Caco-2 (cell line): ENCODE data around the gene ADAM12. TPM values are rescaled to one million over a fixed set of nuclear protein-coding genes. Genes with fewer than 3 reads are reported as not detected.

ENCODE experiments used
- BruUV-seq: library from RNA; stranded (reverse); fragments of 400-500 nt; replicated peaks from 2 replicates; lab custom pipeline; 2021; lab: Mats Ljungman, UMichigan
- CTCF ChIA-PET: fragments of 300-600 bp; sonication (Branson Sonifier 250); formaldehyde crosslinking; loops from one replicate; lab custom pipeline; 2022; ENCODE audit warnings: antibody characterized with exemption; lab: Charles Lee
- POLR2A ChIA-PET: fragments of 300-600 bp; sonication (Branson Sonifier 250); formaldehyde crosslinking; loops from one replicate; lab custom pipeline; 2022; ENCODE audit warnings: antibody characterized with exemption; lab: Charles Lee
- DNase-seq, 2 experiments: peaks; one replicate each; pipeline versions ENCODE4 v3.0.0 to v3.0.0-alpha.2; 2020 to 2022
- H3K27me3 ChIP-seq: replicated peaks from 2 replicates; pipeline ENCODE4 v1.6.0; 2011; ENCODE audit warnings: low read length; ENCODE audit not compliant: control insufficient read depth, insufficient read depth
- H3K36me3 ChIP-seq: 2 replicates; pipeline ENCODE4 v1.5.1; 2011; ENCODE audit warnings: low read length; ENCODE audit not compliant: control insufficient read depth, insufficient read depth
- H3K4me1 ChIP-seq: fragments of 250-450 bp; sonication (Bioruptor Pico); 2 replicates; pipeline ENCODE4 v1.5.1; 2020; ENCODE audit warnings: mild to moderate bottlenecking
- H3K4me3 ChIP-seq: 2 replicates; pipeline ENCODE4 v1.5.1; 2011; ENCODE audit warnings: low read depth, mild to moderate bottlenecking, control low read depth, low read length
- H3K9me3 ChIP-seq: fragments of 250-450 bp; sonication (Bioruptor Pico); 2 replicates; pipeline ENCODE4 v1.5.1; 2020; ENCODE audit warnings: mild to moderate bottlenecking, moderate library complexity
- H3K27ac Mint-ChIP-seq: one replicate; pipeline ENCODE4 v1.8.0; 2022; ENCODE audit warnings: mixed read lengths; ENCODE audit not compliant: unreplicated experiment
- H3K27me3 Mint-ChIP-seq: one replicate; pipeline ENCODE4 v1.8.0; 2022; ENCODE audit warnings: mixed read lengths; ENCODE audit not compliant: insufficient read depth, unreplicated experiment
- H3K36me3 Mint-ChIP-seq: one replicate; pipeline ENCODE4 v1.8.0; 2022; ENCODE audit warnings: mild to moderate bottlenecking, mixed read lengths; ENCODE audit not compliant: insufficient read depth, unreplicated experiment
- H3K4me1 Mint-ChIP-seq: one replicate; pipeline ENCODE4 v1.8.0; 2022; ENCODE audit warnings: low read depth, mixed read lengths; ENCODE audit not compliant: unreplicated experiment
- H3K4me3 Mint-ChIP-seq: one replicate; pipeline ENCODE4 v1.8.0; 2022; ENCODE audit warnings: mild to moderate bottlenecking, moderate library complexity, mixed read lengths; ENCODE audit not compliant: unreplicated experiment
- H3K9me3 Mint-ChIP-seq: one replicate; pipeline ENCODE4 v1.8.0; 2022; ENCODE audit warnings: mixed read lengths; ENCODE audit not compliant: unreplicated experiment
- intact Hi-C: fragments of 100-400 bp; cut with micrococcal nuclease; formaldehyde crosslinking; loops from one replicate; pipeline ENCODE4 v1.10.0; 2022; ENCODE audit not compliant: unreplicated experiment
- total RNA-seq: library from RNA; stranded (reverse); gene quantifications from 2 replicates; pipeline ENCODE4 v1.2.3, GENCODE V29; 2022
- TF ChIP-seq, protein P1 (sequence below), 2 experiments: fragments of 200-600 bp in 1 of 2; IDR thresholded peaks; 1 replicate in 1 of 2; 2 replicates in 1 of 2; pipeline versions ENCODE4 v1.5.1 to v1.8.0; 2011 to 2022; ENCODE audit warnings: antibody characterized with exemption in 1 of 2, control low read depth in 1 of 2, inconsistent platforms in 1 of 2, low read depth in 1 of 2, low read length in 1 of 2, mild to moderate bottlenecking in 1 of 2, moderate library complexity in 1 of 2; ENCODE audit not compliant: insufficient read depth in 1 of 2, severe bottlenecking in 1 of 2, unreplicated experiment in 1 of 2

ADAM12 gene
- total RNA-seq, 1 experiment from 2014 or later, result not detected

GRCh38 chr10:126409821-126410220 is 21.5 kb upstream of the ADAM12 start:
- no peak for DNase-seq

GRCh38 chr10:126408953-126409641 is 20.8 kb upstream of the ADAM12 start:
- Mint-ChIP-seq H3K27ac (no peak overlapping the region), H3K9me3 (no peaks in the 10 kb centered on the region), H3K4me1 (no peaks in the 10 kb centered on the region), H3K4me3 (no peak overlapping the region), H3K36me3 (no peaks in the 10 kb centered on the region), H3K27me3 (peaks cover 4% of the 10 kb centered on the region)
- POLR2A ChIA-PET, result no interaction called here
- Histone ChIP-seq H3K4me3 (no peak overlapping the region), H3K4me1 (no peaks in the 10 kb centered on the region), H3K9me3 (no peaks in the 10 kb centered on the region), H3K36me3 (no peaks in the 10 kb centered on the region), H3K27me3 (no peaks in the 10 kb centered on the region; the same call in 1 of the 2 replicates)
- CTCF ChIA-PET, result interaction anchor here (0.9 kb wide), 1 partner anchor 41 kb away, joined by 3 read pairs; no protein-coding TSS in a partner anchor
- TF ChIP-seq, protein P1, sequence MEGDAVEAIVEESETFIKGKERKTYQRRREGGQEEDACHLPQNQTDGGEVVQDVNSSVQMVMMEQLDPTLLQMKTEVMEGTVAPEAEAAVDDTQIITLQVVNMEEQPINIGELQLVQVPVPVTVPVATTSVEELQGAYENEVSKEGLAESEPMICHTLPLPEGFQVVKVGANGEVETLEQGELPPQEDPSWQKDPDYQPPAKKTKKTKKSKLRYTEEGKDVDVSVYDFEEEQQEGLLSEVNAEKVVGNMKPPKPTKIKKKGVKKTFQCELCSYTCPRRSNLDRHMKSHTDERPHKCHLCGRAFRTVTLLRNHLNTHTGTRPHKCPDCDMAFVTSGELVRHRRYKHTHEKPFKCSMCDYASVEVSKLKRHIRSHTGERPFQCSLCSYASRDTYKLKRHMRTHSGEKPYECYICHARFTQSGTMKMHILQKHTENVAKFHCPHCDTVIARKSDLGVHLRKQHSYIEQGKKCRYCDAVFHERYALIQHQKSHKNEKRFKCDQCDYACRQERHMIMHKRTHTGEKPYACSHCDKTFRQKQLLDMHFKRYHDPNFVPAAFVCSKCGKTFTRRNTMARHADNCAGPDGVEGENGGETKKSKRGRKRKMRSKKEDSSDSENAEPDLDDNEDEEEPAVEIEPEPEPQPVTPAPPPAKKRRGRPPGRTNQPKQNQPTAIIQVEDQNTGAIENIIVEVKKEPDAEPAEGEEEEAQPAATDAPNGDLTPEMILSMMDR (IDR thresholded peaks at IDR 0.05; ENCODE audit: insufficient read depth in 1 of 2, low read depth in 1 of 2, low read length in 1 of 2, severe bottlenecking in 1 of 2, unreplicated experiment in 1 of 2), result no peak
- DNase-seq, result no peak
- intact Hi-C loops, result no loop called here
- BruUV-seq, result no TSS peak

More at GRCh38 chr10:126409821-126410220, 21.5 kb upstream of the ADAM12 start:
- H3K27me3 Mint-ChIP-seq, result peaks cover 4% of the 10 kb centered on the region
- no peak overlapping the region for H3K4me3 ChIP-seq
- intact Hi-C loops, result no loop called here
- no peaks in the 10 kb centered on the region for H3K4me1 ChIP-seq
- H3K27me3 ChIP-seq, result no peaks in the 10 kb centered on the region; the same call in 1 of the 2 replicates
- TF ChIP-seq, protein P1 (IDR thresholded peaks at IDR 0.05; ENCODE audit: insufficient read depth in 1 of 2, low read depth in 1 of 2, low read length in 1 of 2, severe bottlenecking in 1 of 2, unreplicated experiment in 1 of 2), result no peak
- H3K36me3 Mint-ChIP-seq, result no peaks in the 10 kb centered on the region
- no TSS peak for BruUV-seq
- no peak overlapping the region for H3K4me3 Mint-ChIP-seq
- ChIA-PET POLR2A (no interaction called here), CTCF (no interaction called here)
- no peak overlapping the region for H3K27ac Mint-ChIP-seq
- H3K36me3 ChIP-seq, result no peaks in the 10 kb centered on the region
- H3K4me1 Mint-ChIP-seq, result no peaks in the 10 kb centered on the region
- no peaks in the 10 kb centered on the region for H3K9me3 ChIP-seq
- no peaks in the 10 kb centered on the region for H3K9me3 Mint-ChIP-seq

DNA sequence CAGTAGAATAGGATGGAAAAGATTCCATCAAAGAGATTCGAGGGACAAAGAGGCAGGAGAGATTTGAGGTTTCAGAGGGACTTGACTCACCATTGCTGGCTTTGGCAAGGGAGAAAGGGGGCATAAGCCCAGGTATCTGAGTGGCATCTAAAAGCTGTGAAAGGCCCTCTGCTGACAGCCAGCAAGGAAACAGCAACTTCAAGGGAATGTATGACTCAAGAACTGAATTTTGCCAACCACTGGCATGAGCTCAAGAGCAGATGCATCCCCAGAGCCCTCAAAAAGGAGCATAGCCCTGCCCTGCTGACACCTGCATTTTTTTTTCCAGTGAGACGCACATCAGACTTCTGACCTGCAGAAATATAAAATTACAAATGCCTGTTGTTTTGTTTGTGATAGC is 19.6 kb upstream of the ADAM12 start:
- intact Hi-C loops, result no loop called here
- Histone ChIP-seq H3K27me3 (no peaks in the 10 kb centered on the region; the same call in 1 of the 2 replicates), H3K36me3 (no peaks in the 10 kb centered on the region), H3K9me3 (no peaks in the 10 kb centered on the region), H3K4me3 (no peak overlapping the region), H3K4me1 (no peaks in the 10 kb centered on the region)
- Mint-ChIP-seq H3K36me3 (no peaks in the 10 kb centered on the region), H3K27me3 (peaks cover 4% of the 10 kb centered on the region), H3K4me1 (no peaks in the 10 kb centered on the region), H3K27ac (no peak overlapping the region), H3K9me3 (no peaks in the 10 kb centered on the region), H3K4me3 (no peak overlapping the region)
- TF ChIP-seq, protein P1 (IDR thresholded peaks at IDR 0.05; ENCODE audit: insufficient read depth in 1 of 2, low read depth in 1 of 2, low read length in 1 of 2, severe bottlenecking in 1 of 2, unreplicated experiment in 1 of 2), result no peak
- POLR2A ChIA-PET, result no interaction called here
- DNase-seq, result no peak
- no TSS peak for BruUV-seq
- CTCF ChIA-PET, result no interaction called here
